ENCODE data around the gene NEAT1.

DNA sequence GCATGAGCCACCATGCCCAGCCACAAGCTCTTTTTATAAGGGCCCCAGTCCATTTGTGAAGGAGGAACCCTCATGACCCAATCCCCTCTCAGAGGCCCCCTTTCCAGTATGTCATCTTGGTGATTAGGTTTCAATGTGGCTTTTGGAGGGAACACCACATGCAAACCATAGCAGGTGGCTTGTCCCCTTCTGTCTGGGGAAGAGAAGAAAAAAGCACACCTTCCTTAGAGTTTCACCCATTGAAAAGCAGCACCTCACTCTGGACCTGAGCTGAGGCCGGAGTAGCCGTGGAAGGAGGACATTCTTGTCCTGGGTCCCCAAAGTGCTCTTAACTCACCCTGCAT lies 25.4 kb downstream of the NEAT1 start:
- TF ChIP-seq, protein P1, sequence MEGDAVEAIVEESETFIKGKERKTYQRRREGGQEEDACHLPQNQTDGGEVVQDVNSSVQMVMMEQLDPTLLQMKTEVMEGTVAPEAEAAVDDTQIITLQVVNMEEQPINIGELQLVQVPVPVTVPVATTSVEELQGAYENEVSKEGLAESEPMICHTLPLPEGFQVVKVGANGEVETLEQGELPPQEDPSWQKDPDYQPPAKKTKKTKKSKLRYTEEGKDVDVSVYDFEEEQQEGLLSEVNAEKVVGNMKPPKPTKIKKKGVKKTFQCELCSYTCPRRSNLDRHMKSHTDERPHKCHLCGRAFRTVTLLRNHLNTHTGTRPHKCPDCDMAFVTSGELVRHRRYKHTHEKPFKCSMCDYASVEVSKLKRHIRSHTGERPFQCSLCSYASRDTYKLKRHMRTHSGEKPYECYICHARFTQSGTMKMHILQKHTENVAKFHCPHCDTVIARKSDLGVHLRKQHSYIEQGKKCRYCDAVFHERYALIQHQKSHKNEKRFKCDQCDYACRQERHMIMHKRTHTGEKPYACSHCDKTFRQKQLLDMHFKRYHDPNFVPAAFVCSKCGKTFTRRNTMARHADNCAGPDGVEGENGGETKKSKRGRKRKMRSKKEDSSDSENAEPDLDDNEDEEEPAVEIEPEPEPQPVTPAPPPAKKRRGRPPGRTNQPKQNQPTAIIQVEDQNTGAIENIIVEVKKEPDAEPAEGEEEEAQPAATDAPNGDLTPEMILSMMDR (conservative IDR thresholded peaks at IDR 0.05; ENCODE audit: low read length) = no peak
- TF ChIP-seq EZH2phosphoT487 (IDR thresholded peaks at IDR 0.05; ENCODE audit: borderline replicate concordance) = no peak
